Bronchial epithelial cell (primary cell): ENCODE results near the gene TNPO3. TPM values are rescaled to one million over a fixed set of nuclear protein-coding genes. Genes with fewer than 3 reads are reported as not detected.
A peak's percentile ranks its signal among the peaks of the same experiment; 100 is the strongest.

Experiments
- DNase-seq: peaks from one replicate; pipeline ENCODE4 v3.0.0-alpha.2; 2010; ENCODE audit warnings: low read depth
- FAIRE-seq: peaks from 2 replicates; lab custom pipeline; 2011; peaks lifted over from hg19 to GRCh38; lab: Jason Lieb, UNC
- H3K27me3 ChIP-seq: 2 replicates; pipeline ENCODE4 v1.5.1; 2011; ENCODE audit warnings: low read length; ENCODE audit not compliant: control insufficient read depth, insufficient read depth
- H3K36me3 ChIP-seq: 2 replicates; pipeline ENCODE4 v1.5.1; 2011; ENCODE audit warnings: low read length; ENCODE audit not compliant: control insufficient read depth, insufficient read depth
- H3K4me3 ChIP-seq: 2 replicates; pipeline ENCODE4 v1.5.1; 2011; ENCODE audit warnings: mild to moderate bottlenecking, low read depth, low read length, control low read depth
- CTCF ChIP-seq: IDR thresholded peaks from 2 replicates; pipeline ENCODE4 v1.5.1; 2011; ENCODE audit warnings: mild to moderate bottlenecking, moderate library complexity, low read length, control low read depth, inconsistent platforms; ENCODE audit not compliant: insufficient read depth, severe bottlenecking
- total RNA-seq: library from RNA; depleted of rRNA; stranded (reverse); fragments of >200 nt; gene quantifications from 2 replicates; pipeline ENCODE4 v1.2.1, GENCODE V29; 2014

TNPO3 gene
- total RNA-seq, 1 donor from 2014 or later, result 62.9 TPM

GRCh38 chr7:128988372-128988771, 66.5 kb downstream of the TNPO3 start:
- H3K36me3 ChIP-seq, result peaks cover 5% of the 10 kb centered on the region
- no peaks in the 10 kb centered on the region for H3K27me3 ChIP-seq
- TF ChIP-seq CTCF, result no peak
- no peak overlapping the region for H3K4me3 ChIP-seq
- FAIRE-seq (no peak), DNase-seq (no peak)

- DNase-seq (no peak), FAIRE-seq (no peak)
- Histone ChIP-seq H3K27me3 (no peaks in the 10 kb centered on the region), H3K36me3 (peaks cover 9% of the 10 kb centered on the region), H3K4me3 (no peak overlapping the region)
- no peak for TF ChIP-seq CTCF
Observed at GRCh38 chr7:128986609-128987008, 68.3 kb downstream of the TNPO3 start.

- Histone ChIP-seq H3K4me3 (no peak overlapping the region), H3K36me3 (peaks cover 9% of the 10 kb centered on the region), H3K27me3 (no peaks in the 10 kb centered on the region)
- TF ChIP-seq CTCF, result no peak
- FAIRE-seq (no peak), DNase-seq (no peak)
Observed at GRCh38 chr7:128985660-128986059, 69.3 kb downstream of the TNPO3 start.

GRCh38 chr7:128982105-128982504, 72.8 kb downstream of the TNPO3 start:
- H3K27me3 ChIP-seq, result no peaks in the 10 kb centered on the region
- no peak overlapping the region for H3K4me3 ChIP-seq
- TF ChIP-seq CTCF, result no peak
- H3K36me3 ChIP-seq, result peaks cover 11% of the 10 kb centered on the region
- no peak for DNase-seq
- no peak for FAIRE-seq

- H3K36me3 ChIP-seq, result peaks cover 12% of the 10 kb centered on the region
- FAIRE-seq (no peak), DNase-seq (peak; percentile 35)
Observed at GRCh38 chr7:128974241-128974934, 80.5 kb downstream of the TNPO3 start.

More at GRCh38 chr7:128974241-128974934, 80.5 kb downstream of the TNPO3 start:
- no peak overlapping the region for H3K4me3 ChIP-seq
- H3K27me3 ChIP-seq, result no peaks in the 10 kb centered on the region
- TF ChIP-seq CTCF, result no peak
